DMS 273 (cell line): ENCODE data around the gene C6orf47.

ENCODE experiments used
- DNase-seq: peaks from one replicate; lab custom pipeline; 2025; ENCODE audit not compliant: unreplicated experiment; lab: John Stamatoyannopoulos, UW

The C6orf47 gene

DNA sequence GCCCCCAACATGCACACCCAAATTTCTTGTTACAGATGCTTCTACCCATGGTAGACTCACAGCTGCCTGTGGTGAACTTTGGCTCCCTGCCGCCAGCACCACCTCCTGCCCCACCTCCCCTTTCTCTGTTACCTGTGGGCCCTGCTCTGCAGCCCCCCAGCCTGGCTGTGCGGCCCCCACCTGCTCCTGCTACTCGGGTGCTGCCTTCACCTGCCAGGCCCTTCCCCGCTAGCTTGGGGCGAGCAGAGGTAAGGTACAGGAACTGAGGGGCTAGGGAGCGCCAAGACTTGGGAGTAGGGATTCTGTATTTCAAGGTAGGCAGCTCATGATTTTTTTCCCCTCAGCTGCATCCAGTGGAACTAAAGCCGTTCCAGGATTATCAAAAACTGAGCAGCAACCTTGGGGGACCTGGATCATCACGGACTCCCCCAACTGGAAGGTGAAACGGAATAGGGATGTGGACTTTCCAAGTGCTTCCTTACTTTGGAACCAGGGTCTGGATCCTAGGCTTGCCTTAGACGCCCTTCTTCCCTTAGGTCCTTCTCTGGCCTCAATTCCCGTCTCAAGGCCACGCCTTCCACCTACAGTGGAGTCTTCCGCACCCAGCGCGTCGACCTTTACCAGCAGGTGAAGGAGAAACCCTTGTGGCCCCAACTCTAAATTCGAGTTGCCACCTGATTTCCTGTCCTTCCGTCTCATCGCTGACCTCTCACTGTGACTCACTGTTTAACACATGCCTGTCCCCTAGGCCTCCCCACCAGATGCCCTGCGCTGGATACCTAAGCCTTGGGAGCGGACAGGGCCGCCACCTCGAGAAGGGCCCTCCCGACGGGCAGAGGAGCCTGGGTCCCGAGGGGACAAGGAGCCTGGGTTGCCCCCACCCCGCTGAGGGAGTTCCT is 23.6 kb downstream of the C6orf47 start:
- DNase-seq: no peak

- DNase-seq: no peak
These were observed 25.5 kb downstream of the C6orf47 start for GRCh38 chr6:31634969-31635575.

- no peak for DNase-seq
These were observed 26.4 kb downstream of the C6orf47 start for GRCh38 chr6:31634131-31634530.

- no peak for DNase-seq
These were observed 27.1 kb downstream of the C6orf47 start for GRCh38 chr6:31633447-31633846.

DNA sequence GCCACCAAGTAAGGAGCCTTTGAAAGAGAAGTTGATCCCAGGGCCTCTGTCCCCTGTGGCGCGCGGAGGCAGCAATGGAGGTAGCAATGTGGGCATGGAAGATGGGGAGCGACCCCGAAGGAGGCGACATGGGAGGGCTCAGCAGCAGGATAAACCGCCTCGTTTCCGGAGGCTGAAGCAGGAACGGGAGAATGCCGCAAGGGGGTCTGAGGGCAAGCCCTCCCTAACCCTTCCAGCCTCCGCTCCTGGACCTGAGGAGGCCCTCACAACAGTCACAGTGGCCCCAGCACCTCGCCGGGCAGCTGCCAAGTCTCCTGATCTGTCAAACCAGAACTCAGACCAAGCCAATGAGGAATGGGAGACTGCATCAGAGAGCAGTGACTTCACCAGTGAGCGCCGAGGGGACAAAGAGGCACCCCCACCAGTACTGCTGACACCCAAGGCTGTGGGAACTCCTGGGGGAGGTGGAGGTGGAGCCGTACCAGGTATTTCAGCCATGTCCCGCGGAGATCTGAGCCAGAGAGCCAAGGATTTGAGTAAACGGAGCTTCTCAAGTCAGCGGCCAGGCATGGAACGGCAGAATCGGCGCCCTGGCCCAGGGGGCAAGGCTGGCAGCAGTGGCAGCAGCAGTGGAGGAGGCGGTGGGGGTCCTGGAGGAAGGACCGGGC is 28.2 kb downstream of the C6orf47 start:
- no peak for DNase-seq

DNA sequence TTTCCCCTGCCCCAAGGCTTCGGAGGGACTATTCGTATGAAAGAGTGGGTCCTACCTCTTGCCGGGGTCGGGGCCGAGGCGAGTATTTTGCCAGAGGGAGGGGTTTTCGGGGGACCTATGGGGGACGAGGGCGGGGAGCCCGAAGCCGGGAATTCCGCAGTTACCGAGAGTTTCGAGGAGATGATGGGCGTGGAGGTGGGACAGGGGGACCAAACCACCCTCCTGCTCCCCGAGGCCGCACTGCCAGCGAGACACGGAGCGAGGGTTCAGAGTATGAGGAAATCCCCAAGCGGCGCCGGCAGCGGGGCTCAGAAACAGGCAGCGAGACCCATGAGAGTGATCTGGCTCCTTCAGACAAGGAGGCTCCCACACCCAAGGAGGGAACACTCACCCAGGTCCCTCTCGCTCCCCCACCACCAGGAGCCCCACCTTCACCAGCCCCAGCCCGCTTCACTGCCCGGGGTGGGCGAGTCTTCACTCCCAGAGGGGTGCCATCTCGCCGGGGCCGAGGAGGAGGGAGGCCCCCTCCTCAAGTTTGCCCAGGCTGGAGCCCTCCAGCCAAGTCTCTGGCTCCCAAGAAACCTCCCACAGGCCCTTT is 28.8 kb downstream of the C6orf47 start:
- DNase-seq: no peak

DNA sequence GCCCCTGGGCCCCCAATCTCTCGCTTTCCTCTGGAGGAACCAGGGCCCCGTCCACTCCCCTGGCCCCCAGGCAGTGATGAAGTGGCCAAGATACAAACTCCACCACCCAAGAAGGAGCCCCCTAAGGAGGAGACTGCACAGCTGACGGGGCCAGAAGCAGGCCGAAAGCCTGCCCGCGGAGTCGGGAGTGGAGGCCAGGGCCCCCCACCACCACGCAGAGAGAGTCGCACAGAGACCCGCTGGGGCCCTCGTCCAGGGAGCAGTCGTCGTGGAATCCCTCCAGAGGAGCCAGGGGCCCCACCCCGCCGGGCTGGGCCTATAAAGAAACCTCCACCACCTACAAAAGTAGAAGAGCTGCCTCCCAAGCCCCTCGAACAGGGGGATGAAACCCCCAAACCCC is 29.4 kb downstream of the C6orf47 start:
- no peak for DNase-seq

GRCh38 chr6:31630177-31630934 is 30.2 kb downstream of the C6orf47 start:
- DNase-seq: no peak

DNA sequence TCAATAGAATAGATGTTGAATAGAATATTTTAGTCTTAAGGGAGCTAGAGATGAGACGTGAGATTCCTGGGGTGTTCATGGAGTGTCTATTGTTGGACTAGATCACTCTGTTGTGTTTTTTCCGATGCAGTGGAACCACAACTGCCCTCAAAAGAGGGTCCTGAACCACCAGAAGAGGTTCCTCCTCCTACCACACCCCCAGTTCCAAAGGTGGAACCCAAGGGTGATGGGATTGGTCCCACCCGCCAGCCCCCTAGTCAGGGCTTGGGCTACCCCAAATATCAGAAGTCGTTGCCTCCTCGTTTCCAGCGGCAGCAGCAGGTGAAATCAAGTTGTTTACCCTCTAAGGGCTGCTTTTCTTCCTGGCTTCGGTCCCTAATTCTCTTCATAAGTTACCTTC is 31.6 kb downstream of the C6orf47 start:
- DNase-seq: no peak

GRCh38 chr6:31627690-31628287 is 32.8 kb downstream of the C6orf47 start:
- no peak for DNase-seq

DNA sequence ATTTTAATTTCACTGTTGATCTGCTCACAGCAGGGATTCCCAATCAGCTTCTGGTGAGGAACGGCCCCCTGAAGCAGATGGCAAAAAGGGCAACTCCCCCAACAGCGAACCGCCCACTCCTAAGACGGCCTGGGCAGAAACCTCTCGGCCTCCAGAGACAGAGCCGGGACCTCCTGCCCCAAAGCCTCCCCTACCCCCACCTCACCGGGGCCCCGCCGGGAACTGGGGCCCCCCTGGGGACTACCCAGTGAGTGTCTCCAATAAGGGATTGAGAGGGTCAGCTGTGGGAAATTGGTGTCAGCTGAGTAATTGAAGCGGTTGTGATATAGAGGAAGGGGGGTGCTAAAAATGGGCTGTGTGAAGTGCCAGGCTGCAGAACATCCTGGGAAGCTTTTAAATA is 33.6 kb downstream of the C6orf47 start:
- DNase-seq: no peak

DNA sequence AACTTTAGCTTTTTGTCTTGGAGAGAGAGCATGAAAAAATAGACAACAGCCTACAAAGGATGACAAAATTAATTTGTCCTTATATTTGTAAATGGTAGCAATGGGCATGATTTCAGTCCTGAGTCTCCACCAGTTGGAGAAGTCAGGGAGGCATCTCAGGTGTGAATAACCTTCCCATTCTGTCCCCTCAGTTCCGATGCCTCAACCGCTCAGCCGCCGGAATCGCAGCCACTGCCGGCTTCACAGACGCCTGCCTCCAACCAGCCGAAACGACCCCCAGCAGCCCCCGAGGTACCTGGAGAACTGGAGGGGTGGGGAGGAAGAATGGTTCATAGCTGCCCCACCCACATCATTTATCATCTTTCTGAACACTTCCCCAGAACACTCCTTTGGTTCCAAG is 36.5 kb downstream of the C6orf47 start:
- no peak for DNase-seq

DNA sequence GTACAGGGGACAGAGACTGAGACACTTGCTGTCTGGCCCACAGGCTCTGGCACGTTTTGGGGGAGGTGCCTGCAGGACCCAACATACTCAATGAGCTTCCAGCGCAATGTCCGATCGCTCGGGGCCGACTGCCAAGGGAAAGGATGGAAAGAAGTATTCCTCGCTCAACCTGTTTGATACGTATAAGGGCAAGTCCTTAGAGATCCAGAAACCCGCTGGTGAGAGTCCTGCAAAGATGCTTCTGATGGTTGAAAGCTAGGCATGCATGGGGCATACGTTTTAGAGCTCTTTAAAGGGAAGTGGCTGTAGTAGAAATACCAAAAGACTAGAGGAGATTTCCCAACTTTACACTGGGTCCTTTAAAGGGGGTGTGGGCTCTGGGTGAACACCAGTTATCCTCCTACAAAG is 37.9 kb downstream of the C6orf47 start:
- DNase-seq: no peak

- peak; percentile 34 for DNase-seq
These were observed 38.6 kb downstream of the C6orf47 start for GRCh38 chr6:31621991-31622390.

DNA sequence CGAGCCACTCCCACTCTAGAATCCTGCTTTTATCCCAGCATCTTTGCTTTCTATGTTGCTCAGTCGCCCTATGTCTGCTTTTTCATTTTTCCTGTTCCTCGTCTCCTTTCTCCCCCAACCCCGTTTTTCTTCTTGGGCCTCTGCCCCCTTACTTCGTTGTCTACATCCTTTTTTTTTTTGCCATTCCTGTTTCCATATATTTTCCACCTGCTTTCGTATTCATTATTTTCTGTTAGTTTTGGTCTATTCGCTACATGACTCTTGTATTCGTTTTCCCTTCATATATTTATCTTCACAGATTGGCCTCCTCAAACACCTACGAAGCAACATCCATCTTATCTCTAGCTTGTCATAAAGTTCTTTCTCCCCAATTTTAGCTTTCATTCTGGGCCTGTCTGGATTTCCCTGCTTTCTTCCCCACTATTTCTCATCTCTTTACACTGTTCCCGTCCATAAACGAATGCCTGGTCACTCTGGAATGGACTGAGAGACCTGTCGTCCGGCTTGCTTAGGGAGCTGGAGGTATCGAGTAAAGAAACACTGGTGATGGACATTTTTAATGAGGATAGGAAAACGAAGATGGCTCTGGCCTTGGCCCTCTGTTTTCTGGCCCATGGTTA is 39.1 kb downstream of the C6orf47 start:
- DNase-seq: no peak

GRCh38 chr6:31620586-31621319 is 39.8 kb downstream of the C6orf47 start, which contains the start of gene PRRC2A:
PRRC2A (plus strand) TSS chr6:31620715; CDS start chr6:31622790, 2,075 bp downstream.
- DNase-seq: peak; percentile 100

DNA sequence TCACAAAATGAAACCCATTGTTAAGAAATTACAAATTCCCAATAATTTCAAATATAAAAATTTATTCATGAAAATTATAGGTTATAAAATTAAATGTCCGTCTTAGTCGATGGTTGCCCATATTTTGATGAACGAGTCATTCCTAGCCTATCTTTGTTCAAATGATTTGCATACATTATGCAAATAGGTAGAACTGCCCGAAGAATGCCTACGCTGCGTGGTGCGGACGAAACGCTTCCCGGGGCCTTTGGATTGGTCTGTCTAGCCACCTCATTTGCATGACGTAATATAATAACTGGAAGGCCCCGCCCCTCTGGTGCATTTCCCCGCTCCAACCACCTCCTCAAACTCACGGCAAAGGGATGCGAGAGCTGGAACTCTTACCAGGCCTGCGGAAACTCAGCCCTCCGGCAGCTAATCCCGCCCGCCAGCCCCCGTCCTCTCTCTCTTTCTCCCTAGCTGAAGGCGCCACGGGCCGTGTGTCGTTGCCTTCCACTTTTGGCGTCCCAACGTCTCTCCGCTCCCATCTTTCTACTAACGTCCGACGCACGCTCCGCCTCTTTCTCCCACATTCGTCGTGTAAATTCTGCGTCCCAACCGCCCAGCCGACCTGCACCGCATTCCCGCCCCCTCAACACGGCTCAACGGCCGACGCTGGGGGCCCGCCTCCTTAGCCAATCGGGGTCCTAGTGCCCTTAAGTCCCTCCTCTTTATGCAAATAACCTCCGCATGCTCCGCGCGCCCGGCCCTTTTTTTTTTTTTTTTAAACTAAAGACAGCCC is 40.6 kb downstream of the C6orf47 start:
- DNase-seq: peak; percentile 100

- DNase-seq: peak; percentile 36
These were observed 43.6 kb downstream of the C6orf47 start for GRCh38 chr6:31617010-31617409.
